PC-9 (cell line): ENCODE data around the gene RPL32.

ENCODE experiments used
- EZH2 ChIP-seq: fragments of 200-600 bp; sonication (generic); IDR thresholded peaks from 2 replicates; pipeline ENCODE4 v1.8.0; 2017; ENCODE audit warnings: antibody characterized with exemption, low read depth
- TF ChIP-seq, protein P1 (sequence below): fragments of 200-600 bp; sonication (generic); conservative IDR thresholded peaks from 2 replicates; pipeline ENCODE4 v1.6.1; 2017; ENCODE audit warnings: mixed run types, antibody characterized with exemption, mild to moderate bottlenecking, moderate library complexity

DNA sequence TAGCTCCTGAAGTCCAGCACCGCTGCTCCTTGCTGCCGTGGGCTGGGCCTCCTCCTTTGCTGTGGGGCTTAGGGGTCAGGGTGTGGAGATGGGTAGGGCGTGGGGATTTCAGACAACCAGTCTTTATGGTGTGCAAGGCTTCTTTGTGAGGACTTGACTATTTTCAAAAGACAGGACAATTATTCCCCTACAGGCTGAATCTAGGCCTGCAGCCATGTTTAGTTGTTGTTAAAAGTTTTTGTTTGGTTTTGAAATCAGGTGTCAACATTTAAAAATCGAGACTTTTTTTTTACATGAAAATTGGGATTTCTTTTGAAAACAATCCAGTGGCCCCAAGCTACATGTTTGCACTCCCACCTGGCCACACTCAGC is 10.6 kb downstream of the RPL32 start:
- TF ChIP-seq, protein P1, sequence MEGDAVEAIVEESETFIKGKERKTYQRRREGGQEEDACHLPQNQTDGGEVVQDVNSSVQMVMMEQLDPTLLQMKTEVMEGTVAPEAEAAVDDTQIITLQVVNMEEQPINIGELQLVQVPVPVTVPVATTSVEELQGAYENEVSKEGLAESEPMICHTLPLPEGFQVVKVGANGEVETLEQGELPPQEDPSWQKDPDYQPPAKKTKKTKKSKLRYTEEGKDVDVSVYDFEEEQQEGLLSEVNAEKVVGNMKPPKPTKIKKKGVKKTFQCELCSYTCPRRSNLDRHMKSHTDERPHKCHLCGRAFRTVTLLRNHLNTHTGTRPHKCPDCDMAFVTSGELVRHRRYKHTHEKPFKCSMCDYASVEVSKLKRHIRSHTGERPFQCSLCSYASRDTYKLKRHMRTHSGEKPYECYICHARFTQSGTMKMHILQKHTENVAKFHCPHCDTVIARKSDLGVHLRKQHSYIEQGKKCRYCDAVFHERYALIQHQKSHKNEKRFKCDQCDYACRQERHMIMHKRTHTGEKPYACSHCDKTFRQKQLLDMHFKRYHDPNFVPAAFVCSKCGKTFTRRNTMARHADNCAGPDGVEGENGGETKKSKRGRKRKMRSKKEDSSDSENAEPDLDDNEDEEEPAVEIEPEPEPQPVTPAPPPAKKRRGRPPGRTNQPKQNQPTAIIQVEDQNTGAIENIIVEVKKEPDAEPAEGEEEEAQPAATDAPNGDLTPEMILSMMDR: peak; percentile 48; the same call in 1 of the 2 replicates
- TF ChIP-seq EZH2: no peak
